ENCODE results near the gene PCDHGC4.

The PCDHGC4 gene

DNA sequence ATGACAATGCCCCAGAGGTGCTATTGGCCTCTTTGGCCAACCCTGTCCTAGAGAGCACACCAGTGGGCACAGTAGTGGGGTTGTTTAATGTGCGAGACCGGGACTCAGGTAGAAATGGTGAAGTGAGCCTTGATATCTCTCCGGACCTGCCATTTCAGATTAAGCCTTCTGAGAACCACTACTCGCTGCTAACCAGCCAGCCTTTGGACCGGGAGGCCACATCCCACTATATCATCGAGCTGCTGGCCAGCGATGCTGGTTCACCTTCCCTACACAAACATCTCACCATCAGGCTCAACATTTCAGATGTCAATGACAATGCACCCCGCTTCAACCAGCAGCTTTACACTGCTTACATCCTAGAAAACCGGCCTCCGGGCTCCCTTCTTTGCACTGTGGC lies 5.4 kb downstream of the PCDHGC4 start:
- no peak for DNase-seq (ENCODE audit: low spot score)

- DNase-seq (ENCODE audit: low spot score) = no peak
Observed at GRCh38 chr5:141490771-141491170, 5.9 kb downstream of the PCDHGC4 start.

- no peak for DNase-seq (ENCODE audit: low spot score)
Observed at GRCh38 chr5:141491323-141492167, 6.7 kb downstream of the PCDHGC4 start.

DNA sequence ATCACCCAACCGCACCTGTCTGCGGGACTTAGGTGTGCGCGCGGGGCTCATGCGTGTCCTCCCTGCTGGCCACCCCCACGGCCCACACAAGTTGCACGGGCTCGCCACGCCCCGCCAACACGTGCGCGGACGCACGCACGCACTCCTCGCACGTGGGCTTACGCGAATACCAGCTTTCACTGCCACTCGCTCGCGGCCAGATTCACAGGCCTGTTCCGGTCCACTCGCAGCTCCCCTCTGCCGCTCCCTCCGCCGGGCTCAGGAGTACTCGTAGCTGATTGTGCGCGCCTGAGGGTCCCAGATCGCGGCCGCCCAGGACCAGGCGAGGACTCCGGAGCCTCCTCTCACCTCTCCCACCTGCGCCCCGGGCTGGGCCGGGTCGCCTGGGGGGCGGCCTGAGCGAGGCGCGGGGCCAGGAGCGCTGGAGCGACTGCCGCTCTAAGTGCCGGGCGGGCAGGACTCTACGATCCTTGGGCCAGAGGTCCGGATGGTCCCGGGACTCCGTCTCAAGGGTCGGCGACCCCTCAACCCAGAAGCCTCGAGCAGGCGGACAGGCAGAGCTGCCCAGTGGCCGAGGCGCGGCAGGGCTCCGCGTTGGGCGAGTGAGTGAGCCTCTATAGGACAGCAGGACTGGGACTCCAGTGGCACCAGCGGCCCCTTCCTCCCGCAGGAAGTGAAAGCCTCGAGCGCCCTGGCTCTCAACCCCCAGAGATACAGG lies 7.5 kb downstream of the PCDHGC4 start:
- no peak for DNase-seq (ENCODE audit: low spot score)

- DNase-seq (ENCODE audit: low spot score) = peak; percentile 69
Observed at GRCh38 chr5:141493500-141494422, 8.9 kb downstream of the PCDHGC4 start.

- DNase-seq (ENCODE audit: low spot score) = no peak
Observed at GRCh38 chr5:141494761-141495452, 10.1 kb downstream of the PCDHGC4 start.

DNA sequence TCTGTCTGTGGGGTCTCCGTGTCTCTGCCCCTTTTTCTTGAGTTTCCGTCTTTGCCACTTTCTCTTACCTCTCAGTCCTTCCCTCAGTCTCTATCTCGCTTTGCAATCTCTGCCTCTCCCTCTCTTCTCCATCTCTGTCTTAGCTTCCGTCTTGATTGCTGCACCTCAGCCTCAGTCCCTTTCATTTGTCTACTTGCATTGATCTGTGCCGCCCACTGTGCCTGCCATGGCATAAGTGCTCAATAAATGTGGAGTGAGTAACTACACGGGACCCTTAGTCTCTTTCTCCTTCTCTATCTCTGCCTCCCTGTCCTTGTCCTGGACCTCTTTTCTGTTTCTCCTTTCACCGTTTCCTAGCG lies 10.6 kb downstream of the PCDHGC4 start:
- DNase-seq (ENCODE audit: low spot score) = no peak

DNA sequence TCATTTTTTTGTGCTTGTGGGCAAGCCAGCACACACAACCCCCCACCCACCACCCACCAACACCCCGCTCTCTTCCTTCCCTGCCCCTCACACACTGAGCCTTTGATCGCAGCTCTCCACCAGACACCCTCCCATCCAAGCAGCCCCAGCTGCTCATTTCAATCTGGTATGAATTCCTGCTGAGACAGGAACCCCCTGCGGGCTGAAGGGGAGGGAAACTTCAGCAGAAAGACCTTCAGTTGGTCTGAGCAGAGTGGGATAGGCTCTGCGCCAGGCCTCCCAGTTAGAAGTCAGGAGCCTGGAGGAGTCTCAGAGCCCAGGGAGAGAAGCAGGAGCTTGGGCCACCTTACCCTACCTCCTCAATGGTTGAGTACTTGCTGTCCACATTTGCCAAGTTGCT lies 11.2 kb downstream of the PCDHGC4 start:
- no peak for DNase-seq (ENCODE audit: low spot score)

DNA sequence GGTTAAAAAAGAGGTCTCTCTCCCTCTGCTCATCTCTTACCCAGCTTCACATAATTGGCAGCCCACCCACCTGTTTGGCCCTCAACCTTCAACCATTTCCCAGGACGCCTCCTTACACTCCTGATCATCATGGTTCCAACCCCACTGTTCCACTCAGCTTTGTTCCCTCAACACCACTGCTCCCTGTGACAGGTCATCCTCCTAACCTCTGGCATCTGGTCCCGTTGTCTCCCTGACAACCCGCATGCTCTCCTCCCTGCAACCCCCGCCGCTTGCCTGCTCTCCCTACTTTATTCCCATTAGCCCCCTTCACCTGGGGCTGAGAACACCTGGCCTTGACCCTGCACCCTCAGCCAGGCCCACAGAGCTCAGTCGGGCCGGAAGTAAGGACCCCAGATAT lies 16.9 kb downstream of the PCDHGC4 start:
- no peak for DNase-seq (ENCODE audit: low spot score)

DNA sequence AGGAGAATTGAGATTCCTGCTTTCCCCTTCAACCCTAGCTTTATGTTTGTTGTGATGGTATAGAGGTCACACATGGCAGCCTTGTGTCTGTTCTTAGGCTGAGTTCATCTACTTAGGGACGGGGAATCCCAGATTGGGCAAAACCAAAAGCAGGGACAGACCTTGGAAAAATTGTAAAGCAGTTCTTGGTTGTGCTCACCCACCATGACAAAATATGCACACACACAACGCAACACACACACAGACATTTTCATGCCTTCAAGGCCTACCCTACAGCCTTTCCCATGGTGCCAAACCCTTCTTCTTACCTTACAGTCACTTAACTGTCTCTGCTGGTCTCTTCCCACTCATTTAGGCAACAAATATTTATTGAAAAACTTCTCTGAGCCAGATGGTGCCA lies 18.9 kb downstream of the PCDHGC4 start:
- no peak for DNase-seq (ENCODE audit: low spot score)

GRCh38 chr5:141504216-141504615 lies 19.4 kb downstream of the PCDHGC4 start:
- DNase-seq (ENCODE audit: low spot score) = no peak

- DNase-seq (ENCODE audit: low spot score) = no peak
Observed at GRCh38 chr5:141506381-141507155, 21.7 kb downstream of the PCDHGC4 start.

- DNase-seq (ENCODE audit: low spot score) = peak; percentile 77
Observed at GRCh38 chr5:141507387-141508091, 22.7 kb downstream of the PCDHGC4 start.

DNA sequence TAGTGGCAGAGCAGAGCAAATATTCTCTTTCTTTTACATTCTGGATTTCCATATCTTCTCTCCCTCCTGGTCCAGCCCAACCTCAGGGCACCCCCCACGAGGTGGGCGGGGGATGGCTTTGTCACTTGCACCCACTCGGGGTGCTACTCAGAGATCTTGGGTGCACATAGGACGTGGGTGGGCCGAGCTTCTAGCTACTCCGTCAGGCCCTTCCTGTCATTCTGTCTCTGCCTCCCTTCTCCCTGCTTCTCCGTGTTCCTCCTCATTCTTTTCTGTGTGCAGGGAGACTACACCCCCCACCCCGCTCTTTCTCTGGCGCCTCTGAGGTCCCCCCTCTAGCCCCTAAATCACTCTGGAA lies 23.6 kb downstream of the PCDHGC4 start:
- no peak for DNase-seq (ENCODE audit: low spot score)

DNA sequence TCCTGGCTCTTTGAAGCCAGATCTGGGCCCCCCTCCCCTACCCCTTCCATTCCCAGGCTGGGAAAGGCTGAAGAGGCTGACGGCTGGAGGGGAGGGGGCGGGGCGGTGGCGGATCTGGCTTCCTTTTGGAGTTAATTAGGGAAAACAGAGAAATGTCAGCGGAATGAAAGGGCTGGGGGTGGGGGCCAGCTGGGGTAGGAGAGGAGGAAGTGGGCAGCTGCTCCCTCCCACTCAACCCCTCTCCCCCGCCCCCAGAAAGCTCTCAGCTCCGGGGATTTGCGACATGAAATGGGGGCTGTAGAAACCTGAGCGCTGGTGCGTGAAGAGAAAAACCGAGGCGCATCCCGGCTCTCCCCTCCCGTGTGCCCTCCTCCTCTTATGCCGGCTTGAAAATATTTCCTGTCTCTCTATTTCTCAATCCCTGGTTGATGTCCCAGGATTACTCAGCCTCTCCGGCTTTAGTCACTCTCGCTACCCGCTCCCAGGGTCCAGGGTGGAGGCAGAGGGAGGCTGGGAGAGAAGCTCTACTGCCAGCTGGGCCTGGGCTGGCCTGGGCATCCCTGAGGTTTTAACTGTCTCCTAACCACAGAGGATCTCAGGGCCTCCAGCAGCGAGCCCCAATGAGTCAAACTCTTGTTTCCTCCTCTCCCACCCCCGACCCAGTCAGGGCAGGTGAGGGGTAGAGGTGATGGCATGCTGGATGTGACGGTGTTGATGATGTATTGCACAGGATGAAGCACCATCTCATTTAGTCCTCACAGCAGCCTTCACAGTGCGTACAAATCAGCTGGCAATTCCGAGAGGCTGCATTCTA lies 24.2 kb downstream of the PCDHGC4 start:
- peak; percentile 95 for DNase-seq (ENCODE audit: low spot score)

DNA sequence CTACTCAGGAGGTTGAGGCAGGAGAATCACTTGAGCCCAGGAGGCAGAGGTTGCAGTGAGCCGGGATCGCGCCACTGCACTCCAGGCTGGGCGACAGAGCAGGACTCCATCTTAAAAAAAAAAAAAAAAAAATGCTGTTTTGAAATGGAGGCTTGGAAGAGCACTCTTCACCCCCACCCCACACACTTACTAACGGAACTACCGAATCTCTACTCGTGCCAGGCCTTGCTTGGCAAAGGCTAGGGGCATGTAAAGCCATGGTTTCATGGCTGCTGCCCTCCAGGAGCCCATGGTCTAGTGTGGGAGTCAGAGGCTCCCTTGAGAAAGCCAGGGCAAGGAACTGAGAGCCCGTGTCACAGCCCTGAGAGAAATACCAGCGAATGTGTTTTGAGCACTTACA lies 25.3 kb downstream of the PCDHGC4 start:
- no peak for DNase-seq (ENCODE audit: low spot score)

- no peak for DNase-seq (ENCODE audit: low spot score)
Observed at GRCh38 chr5:141510850-141511601, 26.2 kb downstream of the PCDHGC4 start.

DNA sequence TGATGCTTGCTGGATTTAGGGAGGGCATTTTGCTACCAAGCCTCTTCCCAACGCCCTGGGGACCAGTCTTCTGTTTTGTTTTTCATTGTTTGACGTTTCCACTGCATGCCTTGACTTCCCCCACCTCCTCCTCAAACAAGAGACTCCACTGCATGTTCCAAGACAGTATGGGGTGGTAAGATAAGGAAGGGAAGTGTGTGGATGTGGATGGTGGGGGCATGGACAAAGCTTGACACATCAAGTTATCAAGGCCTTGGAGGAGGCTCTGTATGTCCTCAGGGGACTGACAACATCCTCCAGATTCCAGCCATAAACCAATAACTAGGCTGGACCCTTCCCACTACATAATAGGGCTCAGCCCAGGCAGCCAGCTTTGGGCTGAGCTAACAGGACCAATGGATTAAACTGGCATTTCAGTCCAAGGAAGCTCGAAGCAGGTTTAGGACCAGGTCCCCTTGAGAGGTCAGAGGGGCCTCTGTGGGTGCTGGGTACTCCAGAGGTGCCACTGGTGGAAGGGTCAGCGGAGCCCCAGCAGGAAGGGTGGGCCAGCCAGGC lies 27.0 kb downstream of the PCDHGC4 start:
- no peak for DNase-seq (ENCODE audit: low spot score)
